Measurements from ENCODE around the gene HK3.

The HK3 gene

DNA sequence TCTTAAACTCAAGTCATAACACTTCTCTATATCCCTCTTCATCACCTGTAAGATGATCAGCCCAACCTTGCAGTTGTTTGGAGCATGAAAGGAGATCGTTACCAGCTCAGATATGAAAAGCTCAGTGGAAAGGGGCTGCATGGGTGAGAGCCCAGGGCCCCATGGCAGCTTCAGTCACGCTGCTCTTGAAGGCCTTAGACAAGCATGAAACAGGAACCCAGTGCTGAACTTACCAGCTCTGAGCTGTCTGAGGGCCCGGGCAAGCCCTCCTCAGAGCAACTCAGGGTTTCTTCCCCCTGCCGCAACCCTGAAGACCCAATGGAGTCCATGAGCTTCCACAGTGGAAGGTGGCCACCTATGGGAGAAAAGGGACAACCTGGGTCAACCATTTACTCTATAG is 3.3 kb downstream of the HK3 start:
- TF ChIP-seq, protein P1, sequence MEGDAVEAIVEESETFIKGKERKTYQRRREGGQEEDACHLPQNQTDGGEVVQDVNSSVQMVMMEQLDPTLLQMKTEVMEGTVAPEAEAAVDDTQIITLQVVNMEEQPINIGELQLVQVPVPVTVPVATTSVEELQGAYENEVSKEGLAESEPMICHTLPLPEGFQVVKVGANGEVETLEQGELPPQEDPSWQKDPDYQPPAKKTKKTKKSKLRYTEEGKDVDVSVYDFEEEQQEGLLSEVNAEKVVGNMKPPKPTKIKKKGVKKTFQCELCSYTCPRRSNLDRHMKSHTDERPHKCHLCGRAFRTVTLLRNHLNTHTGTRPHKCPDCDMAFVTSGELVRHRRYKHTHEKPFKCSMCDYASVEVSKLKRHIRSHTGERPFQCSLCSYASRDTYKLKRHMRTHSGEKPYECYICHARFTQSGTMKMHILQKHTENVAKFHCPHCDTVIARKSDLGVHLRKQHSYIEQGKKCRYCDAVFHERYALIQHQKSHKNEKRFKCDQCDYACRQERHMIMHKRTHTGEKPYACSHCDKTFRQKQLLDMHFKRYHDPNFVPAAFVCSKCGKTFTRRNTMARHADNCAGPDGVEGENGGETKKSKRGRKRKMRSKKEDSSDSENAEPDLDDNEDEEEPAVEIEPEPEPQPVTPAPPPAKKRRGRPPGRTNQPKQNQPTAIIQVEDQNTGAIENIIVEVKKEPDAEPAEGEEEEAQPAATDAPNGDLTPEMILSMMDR (IDR thresholded peaks at IDR 0.05; ENCODE audit: low read depth, low read length) = no peak
- DNase-seq = no peak
- H3K4me3 ChIP-seq (ENCODE audit: low read depth, low read length) = no peak overlapping the region
- no peaks in the 10 kb centered on the region for H3K36me3 ChIP-seq
- no peaks in the 10 kb centered on the region for H3K27me3 ChIP-seq (ENCODE audit: insufficient read depth, low read depth, severe bottlenecking)
- no peaks in the 10 kb centered on the region for H3K9me3 ChIP-seq (ENCODE audit: severe bottlenecking)
- no peak overlapping the region for H3K27ac ChIP-seq

DNA sequence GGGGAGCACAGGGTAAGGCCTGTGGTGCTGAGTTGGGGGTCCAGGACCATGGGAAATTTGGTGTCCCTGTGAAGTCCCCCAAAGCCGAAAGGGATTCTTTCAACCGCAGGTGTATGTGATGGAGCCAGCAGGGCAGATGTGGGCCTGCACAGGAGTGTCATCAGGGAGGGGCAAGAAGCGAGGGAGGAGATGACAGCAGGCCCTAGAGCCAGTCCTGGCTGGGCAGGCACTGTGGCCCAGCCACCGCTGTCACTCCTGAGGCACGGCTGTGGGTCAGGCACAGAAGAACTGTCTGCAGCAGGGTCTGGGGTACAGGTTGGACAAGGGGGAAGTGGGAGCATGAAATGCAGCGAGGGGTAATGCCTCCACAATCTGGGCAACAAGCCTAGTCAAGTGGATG is 4.8 kb downstream of the HK3 start:
- Histone ChIP-seq H3K4me3 (ENCODE audit: low read depth, low read length) (no peak overlapping the region), H3K27me3 (ENCODE audit: insufficient read depth, low read depth, severe bottlenecking) (no peaks in the 10 kb centered on the region), H3K36me3 (no peaks in the 10 kb centered on the region), H3K27ac (no peak overlapping the region), H3K9me3 (ENCODE audit: severe bottlenecking) (no peaks in the 10 kb centered on the region)
- TF ChIP-seq, protein P1 (IDR thresholded peaks at IDR 0.05; ENCODE audit: low read depth, low read length) = no peak
- no peak for DNase-seq

DNA sequence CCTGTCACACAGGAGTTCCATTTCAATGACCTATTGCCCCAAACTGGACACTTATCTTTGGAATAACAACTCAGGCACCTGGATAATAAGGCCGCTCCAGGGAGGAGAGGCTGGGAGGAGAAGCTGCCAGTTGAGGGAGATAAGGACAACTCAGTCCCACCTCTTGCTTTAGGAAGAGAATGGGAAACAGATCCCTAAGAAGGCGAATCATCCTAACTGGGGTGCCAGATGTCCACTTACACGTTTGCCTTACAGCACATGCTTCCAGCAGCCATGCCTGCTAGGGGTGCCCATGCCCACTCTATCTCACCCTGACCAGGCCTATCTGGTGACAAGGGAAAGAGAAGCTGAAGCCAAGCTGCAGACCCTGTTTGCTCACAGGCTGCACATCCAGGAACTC is 6.5 kb downstream of the HK3 start:
- Histone ChIP-seq H3K9me3 (ENCODE audit: severe bottlenecking) (no peaks in the 10 kb centered on the region), H3K4me3 (ENCODE audit: low read depth, low read length) (no peak overlapping the region), H3K36me3 (no peaks in the 10 kb centered on the region), H3K27ac (no peak overlapping the region), H3K27me3 (ENCODE audit: insufficient read depth, low read depth, severe bottlenecking) (no peaks in the 10 kb centered on the region)
- TF ChIP-seq, protein P1 (IDR thresholded peaks at IDR 0.05; ENCODE audit: low read depth, low read length) = no peak
- DNase-seq = no peak

DNA sequence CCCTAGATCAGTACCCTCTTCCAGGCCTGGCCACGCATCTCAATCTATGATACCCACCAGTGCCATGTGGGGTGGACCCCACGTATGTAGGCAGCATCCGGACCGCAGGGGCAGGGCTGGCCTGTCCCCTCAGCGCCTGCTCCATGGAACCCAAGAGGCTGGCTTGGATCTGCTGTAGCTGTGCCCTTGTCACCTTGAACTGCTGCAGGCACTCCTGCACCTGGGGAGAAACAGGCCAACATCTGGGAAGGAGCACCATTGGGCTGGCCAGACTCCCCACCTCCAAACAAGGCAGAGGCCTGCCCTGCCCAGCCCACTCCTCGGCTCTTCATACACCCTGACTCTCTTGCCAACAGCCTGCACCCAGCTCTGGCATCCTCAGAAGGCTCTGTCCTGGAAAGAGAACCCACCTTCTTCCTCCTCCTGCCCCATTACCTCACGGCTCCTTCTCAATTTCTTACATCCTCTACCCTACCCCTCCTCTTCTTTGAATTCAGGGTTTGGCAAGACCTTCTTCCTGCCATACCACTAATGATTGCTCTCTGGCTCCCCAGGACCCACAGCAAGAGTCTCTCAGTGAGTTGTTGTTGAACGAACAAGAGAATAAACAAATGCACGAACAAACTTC is 7.7 kb downstream of the HK3 start:
- DNase-seq = no peak
- Histone ChIP-seq H3K36me3 (no peaks in the 10 kb centered on the region), H3K4me3 (ENCODE audit: low read depth, low read length) (no peak overlapping the region), H3K27ac (no peak overlapping the region), H3K27me3 (ENCODE audit: insufficient read depth, low read depth, severe bottlenecking) (no peaks in the 10 kb centered on the region), H3K9me3 (ENCODE audit: severe bottlenecking) (no peaks in the 10 kb centered on the region)
- TF ChIP-seq, protein P1 (IDR thresholded peaks at IDR 0.05; ENCODE audit: low read depth, low read length) = no peak

DNA sequence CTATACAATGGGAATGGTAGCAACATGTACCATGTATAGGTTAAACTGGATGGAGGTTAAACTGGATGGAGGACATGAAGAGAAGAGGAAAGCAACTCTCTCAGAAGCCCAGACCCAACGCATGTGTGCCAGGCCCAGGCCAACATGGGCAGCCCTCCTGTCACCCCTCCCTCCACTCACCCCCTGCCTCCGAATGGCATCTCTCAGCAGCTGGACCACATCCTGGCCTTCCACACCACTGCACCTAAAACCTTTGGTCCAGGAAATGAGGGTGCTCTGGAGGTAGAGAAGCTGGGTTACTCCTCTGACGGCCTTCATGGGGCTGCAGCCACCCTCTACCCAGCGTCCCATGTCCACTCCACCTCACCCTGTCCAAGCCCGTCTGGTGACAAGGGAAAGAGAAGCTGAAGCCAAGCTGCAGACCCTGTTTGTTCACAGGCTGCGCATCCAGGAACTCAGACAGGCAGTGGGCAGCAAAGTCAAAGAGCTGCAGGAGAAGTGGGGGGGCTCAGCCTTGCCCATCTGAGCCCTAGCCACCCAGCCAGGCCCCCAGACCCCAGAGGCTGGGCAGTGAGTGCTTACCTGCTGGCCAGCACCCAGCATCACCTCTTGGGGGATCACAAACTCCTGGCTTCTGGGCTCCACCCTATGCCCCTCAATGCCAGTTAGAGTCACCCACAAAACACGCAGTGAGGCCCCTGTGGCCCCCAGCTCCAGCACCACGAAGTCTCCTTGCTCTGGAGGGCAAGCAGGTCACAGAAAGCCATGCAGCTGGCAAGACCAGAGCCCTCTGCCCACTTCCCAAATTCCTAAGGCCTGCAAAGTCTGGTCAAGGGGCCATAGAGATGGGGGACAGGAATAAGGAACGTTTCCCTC is 8.5 kb downstream of the HK3 start:
- Histone ChIP-seq H3K36me3 (no peaks in the 10 kb centered on the region), H3K27ac (no peak overlapping the region), H3K4me3 (ENCODE audit: low read depth, low read length) (no peak overlapping the region), H3K9me3 (ENCODE audit: severe bottlenecking) (no peaks in the 10 kb centered on the region), H3K27me3 (ENCODE audit: insufficient read depth, low read depth, severe bottlenecking) (no peaks in the 10 kb centered on the region)
- TF ChIP-seq, protein P1 (IDR thresholded peaks at IDR 0.05; ENCODE audit: low read depth, low read length) = no peak
- DNase-seq = no peak

All from WERI-Rb-1 (cell line).